Activated CD4-positive, CD25-positive, alpha-beta regulatory T cell treated with anti-CD3 and anti-CD28 coated beads, Interleukin-2, amount 50 U/mL, for 16 hours (primary cell): ENCODE results near the gene FLAD1.

Experiments used
- DNase-seq: peaks from one replicate; pipeline ENCODE4 v3.0.0-alpha.2; 2020; ENCODE audit warnings: low read depth, low spot score

FLAD1 gene

GRCh38 chr1:155014709-155015508 is 31.8 kb downstream of the FLAD1 start:
- no peak for DNase-seq

GRCh38 chr1:155015527-155016230 is 32.5 kb downstream of the FLAD1 start:
- DNase-seq, result no peak

GRCh38 chr1:155016231-155016831 is 33.2 kb downstream of the FLAD1 start:
- DNase-seq, result no peak

GRCh38 chr1:155017041-155017945 is 34.1 kb downstream of the FLAD1 start:
- DNase-seq, result peak; percentile 80

- no peak for DNase-seq
Measured at GRCh38 chr1:155017946-155018316, 34.8 kb downstream of the FLAD1 start.

- no peak for DNase-seq
Measured at GRCh38 chr1:155018617-155019348, 35.6 kb downstream of the FLAD1 start.

GRCh38 chr1:155019377-155020245 is 36.5 kb downstream of the FLAD1 start:
- DNase-seq, result no peak

GRCh38 chr1:155022136-155022926 is 39.2 kb downstream of the FLAD1 start:
- no peak for DNase-seq

- no peak for DNase-seq
Measured at GRCh38 chr1:155022927-155023236, 39.7 kb downstream of the FLAD1 start.

- DNase-seq, result no peak
Measured at GRCh38 chr1:155023627-155024026, 40.5 kb downstream of the FLAD1 start.

- no peak for DNase-seq
Measured at GRCh38 chr1:155024315-155024714, 41.2 kb downstream of the FLAD1 start.

- no peak for DNase-seq
Measured at GRCh38 chr1:155026154-155026553, 43.0 kb downstream of the FLAD1 start.

- no peak for DNase-seq
Measured at GRCh38 chr1:155026588-155026987, 43.4 kb downstream of the FLAD1 start.

GRCh38 chr1:155029513-155030242 is 46.5 kb downstream of the FLAD1 start:
- DNase-seq, result no peak

- no peak for DNase-seq
Measured at GRCh38 chr1:155030243-155030795, 47.2 kb downstream of the FLAD1 start.

- DNase-seq, result no peak
Measured at GRCh38 chr1:155030899-155031298, 47.8 kb downstream of the FLAD1 start.

GRCh38 chr1:155032886-155033285 is 49.7 kb downstream of the FLAD1 start:
- DNase-seq, result no peak

GRCh38 chr1:155033524-155033923 is 50.4 kb downstream of the FLAD1 start, which contains the start of the genes DCST1 and DCST2:
DCST1 (plus strand) TSS chr1:155033824; CDS start chr1:155034037, 213 bp downstream.
DCST2 (minus strand) TSS chr1:155033781; CDS start chr1:155033701, 80 bp downstream.
- DNase-seq, result no peak
